ENCODE results near the gene HTT.

DNA sequence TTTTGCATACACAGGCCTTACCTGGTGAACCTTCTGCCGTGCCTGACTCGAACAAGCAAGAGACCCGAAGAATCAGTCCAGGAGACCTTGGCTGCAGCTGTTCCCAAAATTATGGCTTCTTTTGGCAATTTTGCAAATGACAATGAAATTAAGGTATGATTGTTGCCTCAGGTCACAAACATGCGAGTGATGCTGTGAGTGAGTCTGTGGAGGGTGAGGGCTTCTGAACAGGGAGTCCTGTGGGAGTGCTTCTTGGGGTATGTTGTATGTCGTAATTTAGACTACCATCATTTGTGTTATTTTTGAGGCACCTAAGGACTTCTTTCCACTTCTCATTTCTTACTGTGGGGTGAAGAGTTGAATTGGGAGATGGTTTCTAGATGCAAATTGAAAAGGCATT lies 32.8 kb downstream of the HTT start:
- TF ChIP-seq, protein P1, sequence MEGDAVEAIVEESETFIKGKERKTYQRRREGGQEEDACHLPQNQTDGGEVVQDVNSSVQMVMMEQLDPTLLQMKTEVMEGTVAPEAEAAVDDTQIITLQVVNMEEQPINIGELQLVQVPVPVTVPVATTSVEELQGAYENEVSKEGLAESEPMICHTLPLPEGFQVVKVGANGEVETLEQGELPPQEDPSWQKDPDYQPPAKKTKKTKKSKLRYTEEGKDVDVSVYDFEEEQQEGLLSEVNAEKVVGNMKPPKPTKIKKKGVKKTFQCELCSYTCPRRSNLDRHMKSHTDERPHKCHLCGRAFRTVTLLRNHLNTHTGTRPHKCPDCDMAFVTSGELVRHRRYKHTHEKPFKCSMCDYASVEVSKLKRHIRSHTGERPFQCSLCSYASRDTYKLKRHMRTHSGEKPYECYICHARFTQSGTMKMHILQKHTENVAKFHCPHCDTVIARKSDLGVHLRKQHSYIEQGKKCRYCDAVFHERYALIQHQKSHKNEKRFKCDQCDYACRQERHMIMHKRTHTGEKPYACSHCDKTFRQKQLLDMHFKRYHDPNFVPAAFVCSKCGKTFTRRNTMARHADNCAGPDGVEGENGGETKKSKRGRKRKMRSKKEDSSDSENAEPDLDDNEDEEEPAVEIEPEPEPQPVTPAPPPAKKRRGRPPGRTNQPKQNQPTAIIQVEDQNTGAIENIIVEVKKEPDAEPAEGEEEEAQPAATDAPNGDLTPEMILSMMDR (IDR thresholded peaks at IDR 0.05; ENCODE audit: insufficient read depth, low read length): no peak
- TF ChIP-seq REST (IDR thresholded peaks at IDR 0.05; ENCODE audit: insufficient replicate concordance, low read depth) (no peak), POLR2AphosphoS5 (IDR thresholded peaks at IDR 0.05; ENCODE audit: low read depth) (no peak), GABPA (IDR thresholded peaks at IDR 0.05; ENCODE audit: low read depth) (no peak)
